ENCODE results near the gene CORO2B.

Gene CORO2B

DNA sequence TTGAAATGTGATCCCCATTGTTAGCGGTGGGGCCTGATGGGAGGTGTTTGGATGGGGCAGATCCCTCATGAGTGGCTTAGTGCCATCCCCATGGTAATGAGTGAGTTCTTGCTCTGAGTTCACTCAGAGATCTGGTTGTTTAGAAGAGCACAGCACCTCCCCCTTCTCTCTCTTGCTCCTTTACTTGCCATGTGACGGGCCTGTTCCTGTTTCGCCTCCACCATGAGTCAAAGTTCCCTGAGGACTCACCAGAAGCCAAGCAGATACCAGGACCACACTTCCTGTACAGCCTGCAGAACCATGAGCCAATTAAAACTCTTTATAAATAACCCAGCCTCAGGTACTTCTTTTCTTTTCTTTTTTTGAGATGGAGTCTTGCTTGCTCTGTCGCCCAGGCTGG, 195.3 kb downstream of the CORO2B start:
- DNase-seq (ENCODE audit: low read depth in 2 of 2), result no peak

DNA sequence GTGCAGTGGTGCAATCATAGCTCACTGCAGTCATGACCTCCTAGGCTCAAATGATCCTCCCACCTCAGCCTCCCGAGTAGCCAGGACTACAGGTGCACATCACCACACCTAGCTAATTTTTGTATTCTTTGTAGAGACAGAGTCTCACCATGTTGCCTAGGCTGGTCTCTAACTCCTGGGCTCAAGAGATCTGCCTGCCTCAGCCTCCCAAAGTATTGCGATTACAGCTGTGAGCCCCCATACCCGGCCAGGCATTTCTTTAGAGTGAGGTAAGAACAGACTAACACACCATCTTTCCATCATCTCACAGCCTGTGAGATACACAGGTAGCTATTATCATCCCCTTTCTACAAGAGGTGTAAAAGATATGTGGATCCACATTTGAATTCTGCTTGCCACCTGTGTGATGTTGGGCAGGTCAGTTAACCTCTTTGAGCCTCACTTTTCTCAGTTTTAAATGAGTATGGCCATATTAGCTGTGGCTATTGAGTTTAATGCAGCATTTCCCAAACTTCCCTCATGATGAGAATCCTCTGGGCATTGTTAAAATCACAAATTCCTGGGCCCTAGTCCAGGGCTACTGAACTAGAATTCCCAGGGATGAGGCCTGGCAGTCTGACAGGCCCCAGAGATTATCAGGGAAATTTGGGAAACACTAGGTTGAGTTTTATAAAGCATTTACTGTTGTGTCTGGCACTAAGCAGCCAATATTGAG, 195.9 kb downstream of the CORO2B start:
- no peak for DNase-seq (ENCODE audit: low read depth in 2 of 2)

DNA sequence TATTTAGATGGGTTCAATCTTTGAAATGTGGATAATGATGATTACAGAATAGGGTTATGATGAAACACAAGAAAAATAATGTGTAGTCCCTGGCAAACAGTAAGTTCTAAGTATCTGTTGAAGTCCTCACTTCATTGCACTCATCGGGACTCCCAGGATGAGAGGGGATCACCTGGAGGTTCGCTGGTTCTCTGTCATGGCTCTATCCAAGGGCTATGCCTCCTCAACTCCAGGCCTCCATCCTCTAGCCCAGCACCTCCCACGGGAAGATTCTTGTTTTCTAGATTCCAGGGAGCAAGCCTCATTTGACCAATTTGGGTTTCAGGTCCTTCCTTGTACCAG, 196.4 kb downstream of the CORO2B start:
- no peak for DNase-seq (ENCODE audit: low read depth in 2 of 2)

DNA sequence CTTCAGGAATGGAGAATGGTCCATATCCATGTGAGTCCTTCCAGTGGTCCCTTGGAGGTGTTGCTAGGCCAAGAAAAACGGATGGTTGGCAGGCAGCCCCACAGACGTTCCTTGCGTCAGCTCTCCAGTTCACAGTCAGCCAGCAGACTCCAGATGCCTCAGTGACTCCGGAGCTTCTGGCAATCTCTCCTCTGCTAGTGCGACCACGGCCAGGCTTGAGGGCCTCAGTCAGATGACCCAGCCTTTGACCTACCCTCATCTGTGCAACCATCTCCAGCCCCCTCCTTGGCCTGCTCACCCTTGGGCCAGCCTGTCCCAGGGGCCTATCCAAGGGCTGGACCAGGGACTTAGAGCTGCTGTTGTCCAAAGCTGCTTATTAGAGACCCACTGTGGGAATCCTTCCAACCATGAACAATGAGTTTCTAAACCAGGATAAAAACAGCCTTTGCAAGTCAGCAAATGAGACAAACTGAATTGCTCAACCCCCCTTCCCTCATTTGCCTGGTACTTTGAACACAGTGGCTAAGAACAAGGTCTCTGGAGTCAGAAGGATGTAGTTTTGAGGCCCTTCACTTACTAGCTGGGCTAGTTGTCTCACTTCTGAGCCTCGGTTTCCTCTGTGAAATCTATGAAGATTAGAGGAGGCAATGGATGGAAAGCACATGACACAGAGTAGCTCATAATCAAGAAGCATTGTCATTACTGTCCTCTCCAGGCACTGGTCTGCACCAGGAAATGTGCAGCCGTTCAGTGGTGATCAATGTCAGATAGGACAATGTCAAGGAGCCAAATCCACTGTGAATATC, 197.1 kb downstream of the CORO2B start:
- DNase-seq (ENCODE audit: low read depth in 2 of 2), result no peak

DNA sequence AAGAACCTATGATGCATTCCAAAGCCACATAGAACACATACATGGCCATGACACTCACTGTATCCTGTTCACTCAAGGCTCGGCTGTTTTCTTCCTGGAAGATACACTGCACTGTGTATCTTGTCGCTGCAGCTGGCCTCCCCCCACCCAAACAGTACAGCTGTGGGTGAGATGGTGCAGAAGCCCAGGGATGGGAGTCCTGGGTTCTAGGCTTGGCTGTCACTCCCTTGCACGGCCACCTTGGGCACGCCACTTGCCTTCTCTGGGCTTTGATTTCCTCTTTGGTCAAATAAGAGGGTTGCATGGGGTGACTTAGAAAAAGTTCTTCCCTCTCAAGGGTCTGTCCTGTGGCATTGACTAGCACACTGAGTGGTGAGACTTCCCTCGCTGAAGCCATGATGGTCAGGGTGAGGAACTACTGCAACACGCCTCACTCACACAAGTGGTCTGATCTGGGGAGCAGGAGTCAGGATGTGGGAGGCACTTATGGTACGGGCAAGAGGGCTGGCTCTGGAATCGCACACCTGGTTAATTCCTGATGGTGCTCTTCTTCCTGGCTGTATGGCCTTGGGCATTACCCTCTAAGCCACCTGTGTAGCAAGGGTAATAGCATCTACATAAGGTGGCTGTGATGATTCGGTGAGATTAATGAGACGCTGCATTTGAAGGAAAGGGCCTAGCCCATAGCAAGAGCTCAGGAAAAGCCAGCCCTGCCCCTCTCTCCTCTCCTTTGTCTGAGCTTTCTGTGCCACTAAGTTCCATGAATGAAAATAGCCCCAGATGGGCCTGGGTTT, 197.9 kb downstream of the CORO2B start:
- DNase-seq (ENCODE audit: low read depth in 2 of 2), result no peak

Data from activated CD4-positive, alpha-beta T cell treated with anti-CD3 and anti-CD28 coated beads for 24 hours (primary cell).